Panc1 (cell line): ENCODE data around the gene FAM78A. TPM values are rescaled to one million over a fixed set of nuclear protein-coding genes. Genes with fewer than 3 reads are reported as not detected.
A peak's percentile ranks its signal among the peaks of the same experiment; 100 is the strongest.

Source experiments
- ATAC-seq: fragments of 200-7000 bp; cut with Tn5 transposase; 2 replicates; pipeline ENCODE4 v1.9.1; 2020; ENCODE audit warnings: mild to moderate bottlenecking, moderate library complexity
- BruUV-seq: library from RNA; stranded (reverse); fragments of 400-500 nt; replicated peaks from 2 replicates; lab custom pipeline; 2021; lab: Mats Ljungman, UMichigan
- CTCF ChIA-PET: fragments of 300-600 bp; sonication (Branson Sonifier 250); formaldehyde crosslinking; loops from one replicate; lab custom pipeline; 2022; ENCODE audit warnings: antibody characterized with exemption; lab: Charles Lee
- POLR2A ChIA-PET: fragments of 300-600 bp; sonication (Branson Sonifier 250); formaldehyde crosslinking; loops from one replicate; lab custom pipeline; 2022; ENCODE audit warnings: antibody characterized with exemption; lab: Charles Lee
- DNase-seq: peaks from one replicate; pipeline ENCODE4 v3.0.0-alpha.2; 2010; ENCODE audit warnings: low read depth, low spot score
- H3K27ac ChIP-seq: 2 replicates; pipeline ENCODE4 v1.5.1; 2011; ENCODE audit warnings: mild to moderate bottlenecking, low read length, inconsistent platforms
- H3K27me3 ChIP-seq: fragments of 200-500 bp; sonication (Bioruptor generic); 2 replicates; pipeline ENCODE4 v1.6.0; 2014; ENCODE audit warnings: low read length, inconsistent platforms; ENCODE audit not compliant: control insufficient read depth, insufficient read depth
- H3K36me3 ChIP-seq: fragments of 200-500 bp; sonication (Bioruptor generic); 2 replicates; pipeline ENCODE4 v1.5.1; 2014; ENCODE audit warnings: inconsistent platforms, mild to moderate bottlenecking, low read length, moderate library complexity; ENCODE audit not compliant: control insufficient read depth, insufficient read depth
- H3K4me1 ChIP-seq: 2 replicates; pipeline ENCODE4 v1.5.1; 2011; ENCODE audit warnings: inconsistent platforms, mild to moderate bottlenecking, low read length, moderate library complexity; ENCODE audit not compliant: control insufficient read depth, insufficient read depth
- H3K4me3 ChIP-seq, 2 experiments: 2 replicates each; pipeline ENCODE4 v1.5.1; 2011 to 2012; ENCODE audit warnings: low read depth in 2 of 2, low read length in 2 of 2, mild to moderate bottlenecking in 2 of 2, inconsistent platforms in 1 of 2, moderate library complexity in 1 of 2
- H3K9me3 ChIP-seq: fragments of 200-500 bp; sonication (Bioruptor generic); 2 replicates; pipeline ENCODE4 v1.5.1; 2014; ENCODE audit warnings: low read depth, mild to moderate bottlenecking, inconsistent platforms, low read length, moderate library complexity; ENCODE audit not compliant: control insufficient read depth, insufficient read depth
- POLR2AphosphoS5 ChIP-seq: IDR thresholded peaks from 2 replicates; pipeline ENCODE4 v1.6.1; 2012; ENCODE audit warnings: mild to moderate bottlenecking, low read depth, low read length, moderate library complexity
- REST ChIP-seq, 2 experiments: IDR thresholded peaks; 2 replicates each; pipeline ENCODE4 v1.6.1; 2011 to 2012; ENCODE audit warnings: low read depth in 2 of 2, control low read depth in 1 of 2, low read length in 1 of 2, mild to moderate bottlenecking in 1 of 2, moderate library complexity in 1 of 2; ENCODE audit not compliant: insufficient read depth in 1 of 2
- SIN3A ChIP-seq: IDR thresholded peaks from 2 replicates; pipeline ENCODE4 v1.6.1; 2012; ENCODE audit warnings: low read depth, mild to moderate bottlenecking, low read length, moderate library complexity, borderline replicate concordance; ENCODE audit not compliant: insufficient read depth
- TCF7L2 ChIP-seq: IDR thresholded peaks from 2 replicates; pipeline ENCODE4 v1.6.1; 2011; ENCODE audit warnings: mild to moderate bottlenecking, low read depth, low read length, inconsistent platforms
- in situ Hi-C: cut with HindIII; loops from 2 replicates; pipeline ENCODE4 v1.10.0; 2016; ENCODE audit warnings: low sequenced_read_pairs, low pct_unique_long_range_greater_than_20kb
- intact Hi-C: fragments of 100-400 bp; cut with micrococcal nuclease; formaldehyde crosslinking; loops from one replicate; pipeline ENCODE4 v1.10.0; 2022; ENCODE audit not compliant: unreplicated experiment
- total RNA-seq: library from RNA; stranded (reverse); gene quantifications from one replicate; pipeline ENCODE4 v1.2.1, GENCODE V29; 2021; ENCODE audit not compliant: unreplicated experiment
- TF ChIP-seq, protein P1 (sequence below): fragments of 450-650 bp; IDR thresholded peaks from 2 replicates; pipeline ENCODE4 v1.5.1; 2017; ENCODE audit warnings: mild to moderate bottlenecking

Gene FAM78A
- total RNA-seq, 1 experiment from 2014 or later, result 0.59 TPM

GRCh38 chr9:131302244-131303075, 26.1 kb upstream of the FAM78A start:
- intact Hi-C loops, result no loop called here
- H3K27ac ChIP-seq, result no peak overlapping the region
- in situ Hi-C loops, result no loop called here
- no TSS peak for BruUV-seq
- H3K9me3 ChIP-seq, result no peaks in the 10 kb centered on the region
- H3K27me3 ChIP-seq, result no peaks in the 10 kb centered on the region
- POLR2A ChIA-PET, result no interaction called here
- TF ChIP-seq REST (IDR thresholded peaks at IDR 0.05; ENCODE audit: insufficient read depth in 1 of 2, low read depth in 2 of 2, low read length in 1 of 2) (no peak), POLR2AphosphoS5 (no peak), SIN3A (no peak), TCF7L2 (no peak)
- TF ChIP-seq, protein P1, sequence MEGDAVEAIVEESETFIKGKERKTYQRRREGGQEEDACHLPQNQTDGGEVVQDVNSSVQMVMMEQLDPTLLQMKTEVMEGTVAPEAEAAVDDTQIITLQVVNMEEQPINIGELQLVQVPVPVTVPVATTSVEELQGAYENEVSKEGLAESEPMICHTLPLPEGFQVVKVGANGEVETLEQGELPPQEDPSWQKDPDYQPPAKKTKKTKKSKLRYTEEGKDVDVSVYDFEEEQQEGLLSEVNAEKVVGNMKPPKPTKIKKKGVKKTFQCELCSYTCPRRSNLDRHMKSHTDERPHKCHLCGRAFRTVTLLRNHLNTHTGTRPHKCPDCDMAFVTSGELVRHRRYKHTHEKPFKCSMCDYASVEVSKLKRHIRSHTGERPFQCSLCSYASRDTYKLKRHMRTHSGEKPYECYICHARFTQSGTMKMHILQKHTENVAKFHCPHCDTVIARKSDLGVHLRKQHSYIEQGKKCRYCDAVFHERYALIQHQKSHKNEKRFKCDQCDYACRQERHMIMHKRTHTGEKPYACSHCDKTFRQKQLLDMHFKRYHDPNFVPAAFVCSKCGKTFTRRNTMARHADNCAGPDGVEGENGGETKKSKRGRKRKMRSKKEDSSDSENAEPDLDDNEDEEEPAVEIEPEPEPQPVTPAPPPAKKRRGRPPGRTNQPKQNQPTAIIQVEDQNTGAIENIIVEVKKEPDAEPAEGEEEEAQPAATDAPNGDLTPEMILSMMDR, result no peak
- H3K36me3 ChIP-seq, result no peaks in the 10 kb centered on the region
- H3K4me3 ChIP-seq, result no peak overlapping the region
- CTCF ChIA-PET, result no interaction called here
- H3K4me1 ChIP-seq, result no peaks in the 10 kb centered on the region
- DNase-seq (no peak), ATAC-seq (peak; percentile 61; the same call in 1 of the 2 replicates)

DNA sequence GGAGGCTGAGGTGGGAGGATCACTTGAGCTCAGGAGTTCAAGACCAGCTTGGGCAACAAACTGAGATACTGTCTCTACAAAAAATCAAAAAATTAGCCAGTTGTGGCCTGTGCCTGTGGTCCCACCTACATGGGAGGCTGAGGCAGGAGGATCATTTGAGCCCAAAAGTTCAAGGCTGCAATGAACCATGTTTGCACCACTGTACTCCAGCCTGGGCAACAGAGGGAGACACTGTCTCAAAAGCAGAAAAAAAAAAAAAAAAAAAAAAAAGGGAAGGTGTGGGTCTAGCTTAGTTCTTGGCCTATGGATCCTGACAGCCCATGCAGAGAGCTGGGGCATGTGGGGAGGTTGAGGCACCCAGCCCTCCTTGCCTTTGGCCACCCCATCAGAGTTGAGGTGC, 24.1 kb upstream of the FAM78A start:
- no TSS peak for BruUV-seq
- POLR2A ChIA-PET, result interaction anchor here (0.6 kb wide), 1 partner anchor 125 kb away, joined by 3 read pairs; no protein-coding TSS in a partner anchor

More for the DNA sequence above, 24.1 kb upstream of the FAM78A start:
- H3K27ac ChIP-seq, result no peak overlapping the region
- H3K36me3 ChIP-seq, result no peaks in the 10 kb centered on the region
- intact Hi-C loops (no loop called here), in situ Hi-C loops (no loop called here)
- no peaks in the 10 kb centered on the region for H3K27me3 ChIP-seq
- CTCF ChIA-PET, result interaction anchor here (0.6 to 0.7 kb wide), 2 partner anchors 25 to 39 kb away, joined by 4 to 6 read pairs; no protein-coding TSS in a partner anchor
- no peaks in the 10 kb centered on the region for H3K9me3 ChIP-seq
- H3K4me3 ChIP-seq, result no peak overlapping the region
- no peaks in the 10 kb centered on the region for H3K4me1 ChIP-seq
- ATAC-seq (no peak), DNase-seq (no peak)
- TF ChIP-seq SIN3A (no peak), REST (IDR thresholded peaks at IDR 0.05; ENCODE audit: insufficient read depth in 1 of 2, low read depth in 2 of 2, low read length in 1 of 2) (no peak), POLR2AphosphoS5 (no peak), TCF7L2 (no peak)
- TF ChIP-seq, protein P1, result no peak
